Esophagus squamous epithelium (tissue), 5 donors: ENCODE results near the gene SGMS1. TPM values are rescaled to one million over a fixed set of nuclear protein-coding genes. Genes with fewer than 3 reads are reported as not detected.

Source experiments
- DNase-seq: peaks from one replicate; lab custom pipeline; 2025; lab: John Stamatoyannopoulos, UW
- H3K27ac ChIP-seq, 4 donors: fragments of 200-600 bp; sonication (generic); one replicate each; pipeline ENCODE4 v1.5.1; 2016 to 2019; ENCODE audit warnings: mild to moderate bottlenecking in 1 of 4
- H3K27me3 ChIP-seq, 4 donors: fragments of 200-600 bp; sonication (generic); 1 replicate in 3 of 4; 2 replicates in 1 of 4; pipeline versions ENCODE4 v1.5.1 to v1.6.0; 2017 to 2021; ENCODE audit warnings: antibody characterized with exemption in 1 of 4
- H3K36me3 ChIP-seq, 3 donors: fragments of 200-600 bp; sonication (generic); one replicate each; pipeline ENCODE4 v1.5.1; 2016 to 2019
- H3K4me1 ChIP-seq, 3 donors: fragments of 200-600 bp; sonication (generic); one replicate each; pipeline ENCODE4 v1.5.1; 2017 to 2019
- H3K4me3 ChIP-seq, 4 donors: fragments of 200-600 bp; sonication (generic); 1 replicate in 3 of 4; 2 replicates in 1 of 4; pipeline ENCODE4 v1.5.1; 2016 to 2019; ENCODE audit warnings: mild to moderate bottlenecking in 2 of 4, moderate library complexity in 1 of 4
- H3K9me3 ChIP-seq, 3 donors: fragments of 200-600 bp; sonication (generic); one replicate each; pipeline ENCODE4 v1.5.1; 2016 to 2019
- POLR2A ChIP-seq, 4 donors: fragments of 450-650 bp; IDR thresholded peaks; one replicate each; pipeline ENCODE4 v1.6.1; 2017; ENCODE audit warnings: antibody characterized with exemption in 4 of 4, mild to moderate bottlenecking in 4 of 4, moderate library complexity in 3 of 4
- WGBS, 2 donors: methylation state at CpG; one replicate each; pipeline ENCODE4 v1.1.5; 2018; 5-methylcytosine and 5-hydroxymethylcytosine counted together
- intact Hi-C: fragments of 100-400 bp; cut with DNase I; formaldehyde crosslinking; loops from one replicate; pipeline ENCODE4 v1.15.0; 2022
- total RNA-seq, 4 donors: library from RNA; depleted of rRNA; stranded (reverse); fragments of >200 nt; gene quantifications; one replicate each; pipeline ENCODE4 v1.1.0, GENCODE V29; 2016
- TF ChIP-seq, protein P1 (sequence below), 6 experiments: fragments of 450-650 bp in 4 of 6; fragments of 200-600 bp in 2 of 6; sonication (generic) in 2 of 6; IDR thresholded peaks; one replicate each; pipeline ENCODE4 v1.5.1; 2016 to 2019; ENCODE audit warnings: antibody characterized with exemption in 6 of 6, mild to moderate bottlenecking in 4 of 6, moderate library complexity in 4 of 6
- donor health status: DM: yes; HTN: yes; CAD: no.

Gene SGMS1
- total RNA-seq, 4 donors from 2014 or later: 39.4 to 64.1 (median 54.9) TPM

DNA sequence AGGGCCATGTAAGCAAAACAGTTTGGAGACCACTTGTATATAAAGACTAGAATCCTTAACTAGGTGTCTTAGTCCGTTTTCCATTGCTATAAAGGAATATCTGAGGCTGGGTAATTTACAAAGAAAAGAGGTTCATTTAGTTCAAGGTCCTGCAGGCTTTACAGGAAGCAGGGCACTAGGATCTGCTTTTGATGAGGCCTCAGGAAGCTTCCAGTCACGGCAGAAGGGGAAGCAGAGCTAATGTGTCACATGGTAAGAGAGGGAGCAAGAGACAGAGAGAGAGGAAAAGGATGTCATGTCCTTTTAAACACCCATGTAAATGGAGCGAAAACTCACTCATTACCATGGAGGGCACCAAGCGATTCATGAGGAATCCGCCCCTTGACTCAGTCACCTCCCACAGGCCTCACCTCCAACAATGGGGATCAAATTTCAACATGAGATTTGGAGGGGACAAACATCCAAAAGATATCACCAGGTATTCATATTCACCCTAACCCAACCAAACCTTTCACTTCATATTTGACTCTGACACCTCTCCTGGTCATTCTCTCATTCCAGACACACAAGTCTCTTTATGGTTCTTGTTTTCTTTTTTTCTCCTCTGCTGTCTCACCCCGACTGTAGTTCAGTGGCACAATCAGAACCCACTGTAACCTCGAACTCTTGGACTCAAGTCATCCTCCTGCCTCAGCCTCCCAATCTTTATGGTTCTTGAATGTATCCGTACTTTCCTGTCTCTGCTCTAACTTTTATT is 342.4 kb downstream of the SGMS1 start:
- DNase-seq: no peak
- TF ChIP-seq POLR2A (IDR thresholded peaks at IDR 0.05): no peak
- TF ChIP-seq, protein P1, sequence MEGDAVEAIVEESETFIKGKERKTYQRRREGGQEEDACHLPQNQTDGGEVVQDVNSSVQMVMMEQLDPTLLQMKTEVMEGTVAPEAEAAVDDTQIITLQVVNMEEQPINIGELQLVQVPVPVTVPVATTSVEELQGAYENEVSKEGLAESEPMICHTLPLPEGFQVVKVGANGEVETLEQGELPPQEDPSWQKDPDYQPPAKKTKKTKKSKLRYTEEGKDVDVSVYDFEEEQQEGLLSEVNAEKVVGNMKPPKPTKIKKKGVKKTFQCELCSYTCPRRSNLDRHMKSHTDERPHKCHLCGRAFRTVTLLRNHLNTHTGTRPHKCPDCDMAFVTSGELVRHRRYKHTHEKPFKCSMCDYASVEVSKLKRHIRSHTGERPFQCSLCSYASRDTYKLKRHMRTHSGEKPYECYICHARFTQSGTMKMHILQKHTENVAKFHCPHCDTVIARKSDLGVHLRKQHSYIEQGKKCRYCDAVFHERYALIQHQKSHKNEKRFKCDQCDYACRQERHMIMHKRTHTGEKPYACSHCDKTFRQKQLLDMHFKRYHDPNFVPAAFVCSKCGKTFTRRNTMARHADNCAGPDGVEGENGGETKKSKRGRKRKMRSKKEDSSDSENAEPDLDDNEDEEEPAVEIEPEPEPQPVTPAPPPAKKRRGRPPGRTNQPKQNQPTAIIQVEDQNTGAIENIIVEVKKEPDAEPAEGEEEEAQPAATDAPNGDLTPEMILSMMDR (IDR thresholded peaks at IDR 0.05): no peak
- peaks cover 0 to 3% (median 0%) of the 10 kb centered on the region in 4 donors for H3K27me3 ChIP-seq
- no peak overlapping the region for H3K27ac ChIP-seq
- peaks cover 0 to 5% (median 4%) of the 10 kb centered on the region in 3 donors for H3K4me1 ChIP-seq
- no peaks in the 10 kb centered on the region for H3K9me3 ChIP-seq
- intact Hi-C loops: no loop called here
- no peak overlapping the region for H3K4me3 ChIP-seq
- no peaks in the 10 kb centered on the region for H3K36me3 ChIP-seq
- WGBS, 2 donors: 66 to 77% methylated on average over 8 of the region's 8 CpGs

DNA sequence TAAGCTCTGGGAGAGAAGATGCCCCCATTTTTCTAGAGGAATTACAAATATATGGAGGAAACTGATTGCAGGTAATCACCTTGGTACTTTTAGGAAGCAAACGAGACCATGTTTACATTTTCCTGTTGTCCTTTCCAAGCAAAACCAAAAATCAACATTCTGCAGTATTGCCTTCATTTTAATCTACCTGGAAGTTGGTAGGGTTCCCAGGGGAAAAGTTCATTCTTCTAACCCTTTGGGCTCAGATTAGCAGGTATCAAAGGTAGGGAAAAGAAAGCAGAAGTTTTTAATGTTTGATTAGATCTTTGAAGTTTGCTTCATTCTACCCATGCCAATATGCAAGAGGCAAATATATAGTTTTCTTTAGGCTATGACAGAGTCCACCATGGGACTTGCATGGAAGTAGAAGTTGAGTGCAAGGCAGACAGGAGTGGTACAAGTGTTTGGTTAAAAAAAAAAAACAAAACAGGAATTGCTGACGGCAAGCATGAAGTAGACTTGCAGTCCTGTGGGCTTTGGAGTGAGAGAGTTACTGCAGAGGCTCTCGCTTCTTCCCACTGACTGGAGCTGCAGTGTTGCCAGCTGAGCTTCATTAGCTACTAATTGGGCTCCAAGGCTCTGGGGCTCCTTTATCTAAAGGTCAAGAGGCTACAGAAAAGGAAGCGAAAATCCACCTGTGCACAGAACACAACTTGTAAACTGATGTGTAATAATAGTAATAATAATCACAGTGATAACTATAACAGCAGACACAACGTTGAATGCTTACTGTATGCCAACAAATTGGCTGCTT is 343.5 kb downstream of the SGMS1 start:
- Histone ChIP-seq H3K9me3 (no peaks in the 10 kb centered on the region), H3K4me3 (no peak overlapping the region), H3K27ac (no peak overlapping the region), H3K27me3 (peaks cover 0 to 9% (median 0%) of the 10 kb centered on the region in 4 donors), H3K4me1 (no peaks in the 10 kb centered on the region), H3K36me3 (no peaks in the 10 kb centered on the region)
- DNase-seq: no peak
- intact Hi-C loops: no loop called here
- TF ChIP-seq POLR2A (IDR thresholded peaks at IDR 0.05): no peak
- TF ChIP-seq, protein P1 (IDR thresholded peaks at IDR 0.05): no peak
- WGBS, 2 donors: 58 to 60% methylated on average over 5 of the region's 5 CpGs

DNA sequence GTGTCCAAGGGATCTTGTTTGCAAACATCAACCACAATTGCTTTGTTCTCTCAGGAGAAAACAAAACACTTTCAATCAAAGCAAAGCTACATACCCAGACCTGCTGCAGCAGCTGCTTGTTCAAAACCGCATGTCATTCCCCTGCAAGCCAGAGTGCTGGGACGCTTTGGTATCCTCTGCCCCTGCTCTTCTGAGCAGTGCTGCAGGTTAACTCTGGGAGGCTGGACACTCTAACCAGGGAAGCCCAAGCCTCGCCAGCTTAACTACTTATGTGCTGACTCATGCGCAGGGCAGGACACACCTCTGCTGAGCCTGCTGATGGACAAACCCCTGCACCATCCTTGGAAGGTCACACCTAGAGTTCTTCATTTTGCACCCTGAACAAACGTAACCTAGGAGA is 344.3 kb downstream of the SGMS1 start:
- WGBS, 2 donors: 52 to 65% methylated on average over 4 to 5 of the region's 5 CpGs
- intact Hi-C loops: no loop called here
- Histone ChIP-seq H3K36me3 (no peaks in the 10 kb centered on the region), H3K27ac (no peak overlapping the region), H3K9me3 (no peaks in the 10 kb centered on the region), H3K27me3 (peaks cover 0 to 9% (median 0%) of the 10 kb centered on the region in 4 donors), H3K4me1 (no peaks in the 10 kb centered on the region), H3K4me3 (no peak overlapping the region)
- DNase-seq: no peak
- TF ChIP-seq POLR2A (IDR thresholded peaks at IDR 0.05): no peak
- TF ChIP-seq, protein P1 (IDR thresholded peaks at IDR 0.05): no peak

DNA sequence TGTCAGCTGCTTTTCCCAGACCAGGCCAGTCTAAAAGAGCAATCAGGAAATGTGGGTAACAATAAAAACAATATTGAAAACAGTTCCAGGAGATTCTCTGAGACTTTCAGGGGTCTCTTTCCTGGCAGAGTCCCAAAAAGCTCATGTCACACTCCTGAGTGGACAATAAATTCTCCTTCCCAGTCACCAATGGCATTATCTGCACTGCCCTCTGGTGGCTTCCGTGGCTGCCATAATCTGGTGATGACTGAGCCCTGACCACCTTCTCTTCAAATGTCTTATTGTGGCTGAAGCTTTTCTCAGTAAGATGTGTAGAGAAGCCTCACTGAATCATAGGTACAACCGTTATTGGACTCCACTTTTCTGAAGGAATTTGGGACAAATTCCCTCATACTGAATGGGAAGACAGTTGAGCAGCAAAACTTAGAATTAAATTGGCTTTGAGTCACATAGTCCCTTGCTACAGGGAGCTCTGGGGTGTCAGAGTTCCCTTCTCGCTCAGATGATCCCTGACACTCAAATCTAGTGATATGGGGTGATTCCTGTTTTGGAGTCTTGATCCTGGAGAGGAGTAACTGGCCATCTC is 348.0 kb downstream of the SGMS1 start:
- no peak for TF ChIP-seq POLR2A (IDR thresholded peaks at IDR 0.05)
- TF ChIP-seq, protein P1 (IDR thresholded peaks at IDR 0.05): peak in 5 of 6 experiments; percentile 26 to 55 (median 42)
- peaks cover 0 to 9% (median 0%) of the 10 kb centered on the region in 4 donors for H3K27me3 ChIP-seq
- H3K9me3 ChIP-seq: no peaks in the 10 kb centered on the region
- WGBS, 2 donors: 48 to 51% methylated on average over 3 of the region's 3 CpGs
- no peak overlapping the region for H3K27ac ChIP-seq
- intact Hi-C loops: no loop called here
- no peaks in the 10 kb centered on the region for H3K4me1 ChIP-seq
- no peak overlapping the region for H3K4me3 ChIP-seq
- DNase-seq: no peak
- H3K36me3 ChIP-seq: no peaks in the 10 kb centered on the region
